ENCODE measurements around the gene RXRB.

DNA sequence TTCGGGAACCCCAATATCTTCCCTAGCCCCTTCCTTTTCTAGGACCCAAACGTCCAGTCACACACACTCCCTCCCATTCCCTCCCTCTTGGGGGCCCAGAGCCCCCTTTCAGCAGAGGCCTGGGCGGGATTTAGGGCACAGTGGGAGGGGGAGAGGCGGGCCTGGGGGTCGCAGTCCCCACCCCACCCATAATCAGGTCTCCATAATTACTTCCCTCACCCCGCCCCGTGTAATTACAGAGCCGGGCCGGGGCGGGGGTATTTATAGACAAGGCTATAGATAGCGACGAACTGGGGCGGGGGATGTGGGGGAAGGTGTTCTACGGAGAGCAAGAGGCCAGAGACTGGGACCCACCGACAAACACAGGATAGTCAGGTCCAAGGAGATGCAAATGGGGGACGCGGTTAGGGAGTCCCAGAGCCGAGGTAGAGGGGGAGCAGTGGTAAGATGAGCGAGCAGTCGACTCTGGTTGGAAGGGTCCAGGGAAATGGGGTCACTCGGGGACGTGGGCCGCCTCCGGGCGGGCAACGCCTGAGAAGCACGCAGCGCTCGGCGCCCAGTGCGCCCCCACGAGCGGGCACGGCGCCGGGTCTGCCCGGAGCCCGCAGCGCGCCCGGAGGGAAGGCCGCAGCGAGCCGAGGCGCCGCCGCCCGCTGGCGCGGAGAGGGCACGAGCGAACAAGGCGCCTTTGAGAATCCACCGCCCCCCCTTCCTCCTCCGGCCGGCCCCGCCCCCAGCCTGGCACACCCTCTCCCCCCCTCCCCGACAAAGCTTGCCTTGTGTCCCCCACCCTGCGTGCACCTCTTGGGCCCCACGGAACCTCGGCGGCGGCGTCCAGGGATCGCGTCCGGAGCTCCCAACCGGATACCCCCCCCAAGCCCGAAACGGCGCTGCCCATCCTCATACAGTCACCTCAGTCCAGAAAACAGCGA, 7.5 kb downstream of the RXRB start:
- TF ChIP-seq POLR2A (IDR thresholded peaks at IDR 0.05), result no peak
- TF ChIP-seq, protein P1, sequence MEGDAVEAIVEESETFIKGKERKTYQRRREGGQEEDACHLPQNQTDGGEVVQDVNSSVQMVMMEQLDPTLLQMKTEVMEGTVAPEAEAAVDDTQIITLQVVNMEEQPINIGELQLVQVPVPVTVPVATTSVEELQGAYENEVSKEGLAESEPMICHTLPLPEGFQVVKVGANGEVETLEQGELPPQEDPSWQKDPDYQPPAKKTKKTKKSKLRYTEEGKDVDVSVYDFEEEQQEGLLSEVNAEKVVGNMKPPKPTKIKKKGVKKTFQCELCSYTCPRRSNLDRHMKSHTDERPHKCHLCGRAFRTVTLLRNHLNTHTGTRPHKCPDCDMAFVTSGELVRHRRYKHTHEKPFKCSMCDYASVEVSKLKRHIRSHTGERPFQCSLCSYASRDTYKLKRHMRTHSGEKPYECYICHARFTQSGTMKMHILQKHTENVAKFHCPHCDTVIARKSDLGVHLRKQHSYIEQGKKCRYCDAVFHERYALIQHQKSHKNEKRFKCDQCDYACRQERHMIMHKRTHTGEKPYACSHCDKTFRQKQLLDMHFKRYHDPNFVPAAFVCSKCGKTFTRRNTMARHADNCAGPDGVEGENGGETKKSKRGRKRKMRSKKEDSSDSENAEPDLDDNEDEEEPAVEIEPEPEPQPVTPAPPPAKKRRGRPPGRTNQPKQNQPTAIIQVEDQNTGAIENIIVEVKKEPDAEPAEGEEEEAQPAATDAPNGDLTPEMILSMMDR (IDR thresholded peaks at IDR 0.05), result no peak

All from right lobe of liver (tissue), 4 donors.